Fibroblast of skin of scalp (primary cell): ENCODE data around the gene SLC9A1.

Experiments
- DNase-seq: peaks from one replicate; pipeline ENCODE4 v3.0.0-alpha.2; 2013

Gene SLC9A1

GRCh38 chr1:27102134-27102706, 52.7 kb downstream of the SLC9A1 start:
- DNase-seq = no peak

GRCh38 chr1:27101696-27102095, 53.2 kb downstream of the SLC9A1 start:
- no peak for DNase-seq

- no peak for DNase-seq
These were observed 53.9 kb downstream of the SLC9A1 start for GRCh38 chr1:27101054-27101491.

- no peak for DNase-seq
These were observed 54.4 kb downstream of the SLC9A1 start for GRCh38 chr1:27100335-27101053.

- DNase-seq = peak; percentile 90
These were observed 55.2 kb downstream of the SLC9A1 start for GRCh38 chr1:27099587-27100334.

- no peak for DNase-seq
These were observed 55.8 kb downstream of the SLC9A1 start for GRCh38 chr1:27099135-27099586.

GRCh38 chr1:27098431-27099134, 56.3 kb downstream of the SLC9A1 start:
- no peak for DNase-seq

- DNase-seq = peak; percentile 74
These were observed 57.4 kb downstream of the SLC9A1 start for GRCh38 chr1:27097484-27097917.

- DNase-seq = no peak
These were observed 59.3 kb downstream of the SLC9A1 start for GRCh38 chr1:27095576-27095975.

GRCh38 chr1:27092888-27093287, 62.0 kb downstream of the SLC9A1 start:
- no peak for DNase-seq

- no peak for DNase-seq
These were observed 64.0 kb downstream of the SLC9A1 start for GRCh38 chr1:27090911-27091310.

- DNase-seq = no peak
These were observed 67.3 kb downstream of the SLC9A1 start for GRCh38 chr1:27087371-27088220.

GRCh38 chr1:27086628-27087027, 68.3 kb downstream of the SLC9A1 start:
- no peak for DNase-seq

GRCh38 chr1:27086026-27086425, 68.9 kb downstream of the SLC9A1 start:
- no peak for DNase-seq

- DNase-seq = no peak
These were observed 70.8 kb downstream of the SLC9A1 start for GRCh38 chr1:27084107-27084506.

GRCh38 chr1:27077968-27078367, 77.0 kb downstream of the SLC9A1 start:
- no peak for DNase-seq

- no peak for DNase-seq
These were observed 78.1 kb downstream of the SLC9A1 start for GRCh38 chr1:27076803-27077202.

GRCh38 chr1:27074175-27074780, 80.6 kb downstream of the SLC9A1 start:
- no peak for DNase-seq

- no peak for DNase-seq
These were observed 83.9 kb downstream of the SLC9A1 start for GRCh38 chr1:27071049-27071416.

- no peak for DNase-seq
These were observed 84.4 kb downstream of the SLC9A1 start for GRCh38 chr1:27070390-27071048.

- no peak for DNase-seq
These were observed 86.0 kb downstream of the SLC9A1 start for GRCh38 chr1:27068922-27069321.
